K562 (cell line): ENCODE results near the gene HSD17B1. TPM values are rescaled to one million over a fixed set of nuclear protein-coding genes. Genes with fewer than 3 reads are reported as not detected.

ENCODE experiments used
- ATF7 ChIP-seq: fragments of 450-650 bp; IDR thresholded peaks from 2 replicates; pipeline ENCODE4 v1.7.1; 2014; ENCODE audit warnings: mild to moderate bottlenecking, moderate library complexity
- CSDE1 ChIP-seq, 2 experiments: fragments of 450-650 bp; IDR thresholded peaks; 2 replicates each; pipeline ENCODE4 v1.6.1; 2016; ENCODE audit warnings: mild to moderate bottlenecking in 1 of 2
- EP300 ChIP-seq: IDR thresholded peaks from 2 replicates; pipeline ENCODE4 v1.6.1; 2012; ENCODE audit warnings: low read length, improper control_type of control experiment
- IFI16 ChIP-seq: fragments of 250-450 bp; sonication (Bioruptor Pico); IDR thresholded peaks from 2 replicates; pipeline ENCODE4 v2.1.2; 2022; ENCODE audit warnings: mild to moderate bottlenecking, inconsistent platforms
- KDM4B ChIP-seq, 2 experiments: fragments of 450-650 bp in 1 of 2; sonication (generic) in 1 of 2; IDR thresholded peaks; 2 replicates each; pipeline ENCODE4 v1.6.1; 2016 to 2017; ENCODE audit warnings: borderline replicate concordance in 2 of 2, antibody characterized with exemption in 1 of 2, low read depth in 1 of 2, mild to moderate bottlenecking in 1 of 2
- MEF2A ChIP-seq: IDR thresholded peaks from 2 replicates; pipeline ENCODE4 v1.6.1; 2011; ENCODE audit warnings: low read depth, mild to moderate bottlenecking, low read length, moderate library complexity; ENCODE audit not compliant: control insufficient read depth
- NFE2L1 ChIP-seq: fragments of 450-650 bp; IDR thresholded peaks from 2 replicates; pipeline ENCODE4 v1.6.1; 2016; ENCODE audit warnings: missing genetic modification characterization, low read depth, mild to moderate bottlenecking, missing compliant biosample characterization, moderate library complexity, borderline replicate concordance
- NONO ChIP-seq, 2 experiments: fragments of 200-400 bp in 1 of 2; fragments of 450-650 bp in 1 of 2; formaldehyde crosslinking in 1 of 2; IDR thresholded peaks; 2 replicates each; pipeline ENCODE4 v1.6.1; 2017; ENCODE audit warnings: low read depth in 2 of 2, mild to moderate bottlenecking in 2 of 2, moderate library complexity in 2 of 2, low read length in 1 of 2
- SOX6 ChIP-seq: fragments of 450-650 bp; IDR thresholded peaks from 2 replicates; pipeline ENCODE4 v1.6.1; 2014; ENCODE audit warnings: mild to moderate bottlenecking
- SP2 ChIP-seq: IDR thresholded peaks from 2 replicates; pipeline ENCODE4 v1.6.1; 2011; ENCODE audit warnings: mild to moderate bottlenecking, low read depth, low read length, moderate library complexity; ENCODE audit not compliant: poor library complexity, severe bottlenecking; ENCODE audit errors: extremely low read depth
- SUPT5H ChIP-seq: fragments of 450-650 bp; IDR thresholded peaks from 2 replicates; pipeline ENCODE4 v1.6.1; 2016
- TFAM ChIP-seq: fragments of 250-450 bp; sonication (Bioruptor Pico); conservative IDR thresholded peaks from 2 replicates; pipeline ENCODE4 v1.5.0; 2021; ENCODE audit warnings: mild to moderate bottlenecking, moderate library complexity
- ZBTB11 ChIP-seq, 3 experiments: fragments of 200-800 bp in 1 of 3; fragments of 250-450 bp in 1 of 3; fragments of 450-650 bp in 1 of 3; sonication (Bioruptor Pico) in 1 of 3; sonication (Bioruptor generic) in 1 of 3; formaldehyde crosslinking in 1 of 3; IDR thresholded peaks; 2 replicates each; pipeline versions ENCODE4 v1.6.1 to v1.8.0; 2016 to 2022; ENCODE audit warnings: mild to moderate bottlenecking in 2 of 3, missing genetic modification characterization in 2 of 3, missing compliant biosample characterization in 1 of 3, moderate library complexity in 1 of 3
- ZBTB49 ChIP-seq: sonication (generic); formaldehyde crosslinking; IDR thresholded peaks from 2 replicates; pipeline ENCODE4 v1.8.0; 2022; ENCODE audit warnings: missing genetic modification reagents, mild to moderate bottlenecking, borderline replicate concordance
- ZNF146 ChIP-seq: IDR thresholded peaks from one replicate; pipeline ENCODE4 v1.6.1; 2018; ENCODE audit warnings: missing compliant biosample characterization; ENCODE audit not compliant: unreplicated experiment
- ZNF324 ChIP-seq: fragments of 250-450 bp; sonication (Bioruptor Pico); IDR thresholded peaks from 2 replicates; pipeline ENCODE4 v1.4.0; 2020; ENCODE audit warnings: mild to moderate bottlenecking
- ZNF384 ChIP-seq: IDR thresholded peaks from 2 replicates; pipeline ENCODE4 v1.6.1; 2012; ENCODE audit warnings: low read depth, low read length, improper control_type of control experiment
- ZNF436 ChIP-seq: fragments of 250-450, 450-650 bp; sonication (Bioruptor Pico); formaldehyde crosslinking; IDR thresholded peaks from 2 replicates; pipeline ENCODE4 v1.7.0; 2020; ENCODE audit warnings: mild to moderate bottlenecking
- ZNF518B ChIP-seq: fragments of 250-450 bp; sonication (Bioruptor Pico); IDR thresholded peaks from 2 replicates; pipeline ENCODE4 v1.5.0; 2021; ENCODE audit warnings: mild to moderate bottlenecking, moderate library complexity
- polyA plus RNA-seq, 8 experiments: library from polyadenylated mRNA; depleted of rRNA in 4 of 8; stranded (reverse) in 5 of 8; unstranded in 3 of 8; fragments of >200 nt; fragmentation: Nextera tagmentation in 2 of 8; fragmentation: Illumina TruSeq in 1 of 8; extraction: Ambion mirVana in 2 of 8; extraction: Trizol in 1 of 8; gene quantifications; 2 replicates each; pipeline versions ENCODE4 v1.2.1 to v1.2.3, GENCODE V29; 2011 to 2014; ENCODE audit warnings: inconsistent platforms in 1 of 8, missing spikeins in 1 of 8
- total RNA-seq, 7 experiments: library from RNA; depleted of rRNA in 6 of 7; stranded (reverse); fragments of >200 nt in 6 of 7; fragmentation: Illumina TruSeq in 2 of 7; extraction: Trizol in 2 of 7; gene quantifications; 2 replicates each; pipeline versions ENCODE4 v1.2.1 to v1.2.3, GENCODE V29; 2011 to 2021; ENCODE audit warnings: low replicate concordance in 1 of 7

The HSD17B1 gene
- total and polyA plus RNA-seq, 9 of the 15 experiments (the other 6 are each of a cell fraction or from before 2014, with no cell fraction given) = 0.55 to 21.1 (median 3.6) TPM

GRCh38 chr17:42527932-42528331 is 24.8 kb upstream of the HSD17B1 start (continued):
- no peak for TF ChIP-seq ZNF518B (CRISPR knock-in tag)
- no peak for TF ChIP-seq ZBTB11 (CRISPR knock-in tag; IDR thresholded peaks at IDR 0.05)
- TF ChIP-seq TFAM (CRISPR knock-in tag) = no peak
- TF ChIP-seq MEF2A = no peak
- no peak for TF ChIP-seq ZNF146 (CRISPR knock-in tag)
- TF ChIP-seq SOX6 = 0 out of 2 replicates have a peak, but pooled peaks have one; percentile 16
- TF ChIP-seq SP2 = no peak
- no peak for TF ChIP-seq NONO (IDR thresholded peaks at IDR 0.05; ENCODE audit: low read depth in 2 of 2, low read length in 1 of 2)
- no peak for TF ChIP-seq ATF7
- no peak for TF ChIP-seq IFI16 (CRISPR knock-in tag)
- no peak for TF ChIP-seq ZNF324 (CRISPR knock-in tag)
- TF ChIP-seq CSDE1 (IDR thresholded peaks at IDR 0.05) = no peak
- no peak for TF ChIP-seq SUPT5H
- no peak for TF ChIP-seq ZNF436 (CRISPR knock-in tag)
- no peak for TF ChIP-seq KDM4B (IDR thresholded peaks at IDR 0.05; ENCODE audit: borderline replicate concordance in 2 of 2, low read depth in 1 of 2)
- no peak for TF ChIP-seq EP300
- TF ChIP-seq ZBTB49 (CRISPR knock-in tag) = no peak
- peak; percentile 74 for TF ChIP-seq ZNF384
- TF ChIP-seq NFE2L1 (tag) = no peak
